Hepatocyte (in vitro differentiated cells): ENCODE measurements around the gene TPSAB1.

Experiments used
- EZH2 ChIP-seq: fragments of 200-600 bp; sonication (generic); IDR thresholded peaks from 2 replicates; pipeline ENCODE4 v1.6.1; 2016; ENCODE audit warnings: antibody characterized with exemption, mild to moderate bottlenecking, borderline replicate concordance
- EZH2phosphoT487 ChIP-seq: fragments of 200-600 bp; sonication (generic); IDR thresholded peaks from one replicate; pipeline ENCODE4 v1.6.1; 2018; ENCODE audit warnings: antibody characterized with exemption, mild to moderate bottlenecking, low read depth, moderate library complexity; ENCODE audit not compliant: unreplicated experiment, severe bottlenecking
- TF ChIP-seq, protein P1 (sequence below): fragments of 200-600 bp; sonication (generic); IDR thresholded peaks from 2 replicates; pipeline ENCODE4 v1.5.1; 2016; ENCODE audit warnings: antibody characterized with exemption, mild to moderate bottlenecking; ENCODE audit not compliant: poor library complexity

DNA sequence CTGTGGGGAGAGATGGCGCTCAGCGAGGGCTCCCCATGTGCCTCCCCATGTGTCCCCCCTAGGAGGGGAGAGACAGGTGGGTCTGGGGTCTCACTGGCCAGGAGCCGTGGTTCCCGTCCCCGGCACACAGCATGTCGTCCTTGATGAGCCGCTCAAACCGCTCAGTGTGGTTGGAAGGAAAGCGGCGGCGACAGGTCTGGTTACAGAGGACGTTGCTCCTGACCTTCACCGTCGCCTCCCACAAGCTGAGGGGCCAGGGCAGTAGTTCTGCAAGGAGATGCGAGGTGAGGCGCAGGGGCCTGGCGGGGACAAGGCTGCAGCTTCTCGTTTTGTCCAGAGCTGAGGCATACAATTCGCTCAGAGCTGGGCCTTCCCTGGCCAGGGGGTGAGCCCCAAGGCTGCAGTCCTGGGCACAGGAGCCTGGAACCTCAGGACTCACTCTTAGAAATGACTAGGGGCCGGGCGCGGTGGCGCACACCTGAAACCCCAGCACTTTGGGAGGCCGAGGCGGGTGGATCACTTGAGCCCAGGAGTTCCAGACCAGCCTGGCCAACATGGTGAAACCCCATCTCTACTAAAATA lies 46.1 kb downstream of the TPSAB1 start:
- no peak for TF ChIP-seq EZH2phosphoT487
- TF ChIP-seq, protein P1, sequence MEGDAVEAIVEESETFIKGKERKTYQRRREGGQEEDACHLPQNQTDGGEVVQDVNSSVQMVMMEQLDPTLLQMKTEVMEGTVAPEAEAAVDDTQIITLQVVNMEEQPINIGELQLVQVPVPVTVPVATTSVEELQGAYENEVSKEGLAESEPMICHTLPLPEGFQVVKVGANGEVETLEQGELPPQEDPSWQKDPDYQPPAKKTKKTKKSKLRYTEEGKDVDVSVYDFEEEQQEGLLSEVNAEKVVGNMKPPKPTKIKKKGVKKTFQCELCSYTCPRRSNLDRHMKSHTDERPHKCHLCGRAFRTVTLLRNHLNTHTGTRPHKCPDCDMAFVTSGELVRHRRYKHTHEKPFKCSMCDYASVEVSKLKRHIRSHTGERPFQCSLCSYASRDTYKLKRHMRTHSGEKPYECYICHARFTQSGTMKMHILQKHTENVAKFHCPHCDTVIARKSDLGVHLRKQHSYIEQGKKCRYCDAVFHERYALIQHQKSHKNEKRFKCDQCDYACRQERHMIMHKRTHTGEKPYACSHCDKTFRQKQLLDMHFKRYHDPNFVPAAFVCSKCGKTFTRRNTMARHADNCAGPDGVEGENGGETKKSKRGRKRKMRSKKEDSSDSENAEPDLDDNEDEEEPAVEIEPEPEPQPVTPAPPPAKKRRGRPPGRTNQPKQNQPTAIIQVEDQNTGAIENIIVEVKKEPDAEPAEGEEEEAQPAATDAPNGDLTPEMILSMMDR: no peak
- TF ChIP-seq EZH2: no peak
